Measurements from ENCODE around the gene LIPT2. TPM values are rescaled to one million over a fixed set of nuclear protein-coding genes. Genes with fewer than 3 reads are reported as not detected.

The LIPT2 gene
- total RNA-seq, 6 experiments from 2014 or later: 0.89 to 2.9 (median 2.1) TPM

DNA sequence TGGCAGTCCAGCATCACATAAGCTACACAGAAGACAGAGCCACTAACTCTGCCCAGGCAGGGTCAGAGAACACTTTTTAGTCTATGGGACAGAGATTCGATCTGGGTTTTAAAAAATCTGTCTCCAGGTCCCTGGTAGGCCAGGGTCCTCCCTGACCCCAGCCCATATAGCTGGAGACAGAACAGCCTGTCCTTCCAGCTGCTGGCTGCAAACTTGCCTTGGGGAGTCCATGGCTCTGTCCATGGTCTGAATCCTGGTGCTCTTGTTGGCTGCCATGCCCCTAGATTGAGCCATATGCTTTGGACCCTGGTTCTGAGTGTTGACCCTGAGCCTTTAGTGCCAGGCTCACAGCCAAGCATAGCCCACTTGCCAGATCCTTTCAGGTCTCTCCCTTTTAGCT is 13.3 kb upstream of the LIPT2 start:
- no peaks in the 10 kb centered on the region for H3K27me3 ChIP-seq
- no peak overlapping the region for H3K27ac ChIP-seq
- TF ChIP-seq, protein P1, sequence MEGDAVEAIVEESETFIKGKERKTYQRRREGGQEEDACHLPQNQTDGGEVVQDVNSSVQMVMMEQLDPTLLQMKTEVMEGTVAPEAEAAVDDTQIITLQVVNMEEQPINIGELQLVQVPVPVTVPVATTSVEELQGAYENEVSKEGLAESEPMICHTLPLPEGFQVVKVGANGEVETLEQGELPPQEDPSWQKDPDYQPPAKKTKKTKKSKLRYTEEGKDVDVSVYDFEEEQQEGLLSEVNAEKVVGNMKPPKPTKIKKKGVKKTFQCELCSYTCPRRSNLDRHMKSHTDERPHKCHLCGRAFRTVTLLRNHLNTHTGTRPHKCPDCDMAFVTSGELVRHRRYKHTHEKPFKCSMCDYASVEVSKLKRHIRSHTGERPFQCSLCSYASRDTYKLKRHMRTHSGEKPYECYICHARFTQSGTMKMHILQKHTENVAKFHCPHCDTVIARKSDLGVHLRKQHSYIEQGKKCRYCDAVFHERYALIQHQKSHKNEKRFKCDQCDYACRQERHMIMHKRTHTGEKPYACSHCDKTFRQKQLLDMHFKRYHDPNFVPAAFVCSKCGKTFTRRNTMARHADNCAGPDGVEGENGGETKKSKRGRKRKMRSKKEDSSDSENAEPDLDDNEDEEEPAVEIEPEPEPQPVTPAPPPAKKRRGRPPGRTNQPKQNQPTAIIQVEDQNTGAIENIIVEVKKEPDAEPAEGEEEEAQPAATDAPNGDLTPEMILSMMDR (IDR thresholded peaks at IDR 0.05): no peak
- TF ChIP-seq POLR2A (IDR thresholded peaks at IDR 0.05): no peak
- H3K4me1 ChIP-seq: no peaks in the 10 kb centered on the region
- H3K4me3 ChIP-seq: no peak overlapping the region
- ATAC-seq (no peak), DNase-seq (no peak)
- WGBS (ENCODE audit: insufficient coverage, low coverage, low lambda C conversion rate, missing lambda C conversion rate): 88% methylated on average over 1 of the region's 1 CpG
- intact Hi-C loops (cut with DNase I): no loop called here
- H3K36me3 ChIP-seq: no peaks in the 10 kb centered on the region
- no peaks in the 10 kb centered on the region for H3K9me3 ChIP-seq

DNA sequence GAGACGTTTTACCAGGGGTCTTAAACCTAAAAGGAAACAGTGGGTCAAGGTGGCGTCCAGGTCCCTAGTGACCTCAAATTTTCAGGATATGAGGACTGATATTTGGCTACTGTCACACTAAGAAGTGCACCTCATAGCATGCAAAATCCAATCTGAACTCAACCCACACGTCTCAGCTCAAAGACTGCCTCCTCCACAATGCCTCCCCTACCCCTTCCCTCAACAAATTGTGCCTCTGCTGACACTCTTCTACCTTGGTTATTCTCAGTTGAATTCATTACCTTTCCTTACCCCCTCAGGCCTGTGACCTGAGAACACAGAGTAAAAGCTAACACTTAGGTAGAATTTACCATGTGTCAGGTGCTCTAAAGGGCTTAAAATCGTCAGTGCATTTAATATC is 12.4 kb upstream of the LIPT2 start:
- ATAC-seq (no peak), DNase-seq (no peak)
- TF ChIP-seq, protein P1 (IDR thresholded peaks at IDR 0.05): no peak
- TF ChIP-seq POLR2A (IDR thresholded peaks at IDR 0.05): no peak
- Histone ChIP-seq H3K27ac (no peak overlapping the region), H3K9me3 (no peaks in the 10 kb centered on the region), H3K27me3 (no peaks in the 10 kb centered on the region), H3K36me3 (no peaks in the 10 kb centered on the region), H3K4me3 (no peak overlapping the region), H3K4me1 (no peaks in the 10 kb centered on the region)
- 83% methylated on average over 3 of the region's 4 CpGs for WGBS (ENCODE audit: insufficient coverage, low coverage, low lambda C conversion rate, missing lambda C conversion rate)
- intact Hi-C loops (cut with DNase I): no loop called here

DNA sequence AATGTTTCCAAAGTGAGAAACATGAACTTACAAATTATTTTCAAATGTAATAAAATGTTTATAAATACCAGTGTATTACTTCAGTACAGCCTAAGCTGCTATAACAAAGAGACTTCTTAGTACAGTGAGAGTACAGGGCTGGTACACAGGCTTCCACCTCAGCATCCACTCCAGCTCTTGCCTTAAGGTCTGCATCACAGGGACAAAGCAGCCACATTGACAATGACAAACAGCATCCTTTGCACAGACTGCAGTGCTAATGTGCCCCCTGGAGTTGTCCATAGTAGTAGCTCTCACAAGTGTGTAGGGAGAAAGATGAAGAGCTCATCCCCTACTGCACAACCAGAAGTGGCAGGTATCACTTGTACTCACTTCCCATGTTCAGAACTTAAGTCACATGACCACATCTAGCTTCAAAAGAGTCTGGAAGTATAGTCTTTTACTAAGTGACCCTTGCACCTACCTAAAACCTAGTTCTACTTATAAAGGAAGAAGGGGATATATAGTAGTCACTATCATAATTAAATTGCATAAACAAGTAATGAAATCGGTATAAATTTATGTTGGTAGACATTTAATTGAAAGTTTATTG is 10.7 kb upstream of the LIPT2 start:
- H3K36me3 ChIP-seq: no peaks in the 10 kb centered on the region
- no peak for ATAC-seq

DNA sequence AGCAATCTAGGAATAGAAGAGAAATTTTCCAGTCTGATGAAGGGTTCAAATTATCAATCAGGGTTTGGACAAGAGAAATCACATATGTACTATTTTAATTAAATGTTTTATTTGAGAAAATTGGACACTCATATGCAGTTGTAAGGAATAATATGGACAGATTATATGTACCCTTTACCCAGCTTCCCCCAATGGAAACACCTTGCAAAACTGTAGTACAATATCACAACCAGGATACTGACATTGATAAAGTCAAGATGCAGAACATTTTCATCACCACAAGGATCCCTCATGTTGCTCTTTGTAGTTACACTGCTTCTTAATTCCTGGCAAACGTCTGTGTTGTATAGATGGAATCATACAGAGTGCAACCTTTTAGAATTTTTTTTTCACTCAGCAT is 1.4 kb upstream of the LIPT2 start:
- 91% methylated on average over 1 of the region's 1 CpG for WGBS (ENCODE audit: insufficient coverage, low coverage, low lambda C conversion rate, missing lambda C conversion rate)
- DNase-seq (no peak), ATAC-seq (no peak)
- intact Hi-C loops (cut with DNase I): no loop called here
- Histone ChIP-seq H3K9me3 (no peaks in the 10 kb centered on the region), H3K4me3 (no peak overlapping the region), H3K4me1 (peaks cover 0 to 6% (median 0%) of the 10 kb centered on the region in 4 donors), H3K36me3 (no peaks in the 10 kb centered on the region), H3K27me3 (no peaks in the 10 kb centered on the region), H3K27ac (no peak overlapping the region)
- TF ChIP-seq, protein P1 (IDR thresholded peaks at IDR 0.05): no peak
- no peak for TF ChIP-seq POLR2A (IDR thresholded peaks at IDR 0.05)

More for the DNA sequence above, 10.7 kb upstream of the LIPT2 start:
- Histone ChIP-seq H3K9me3 (no peaks in the 10 kb centered on the region), H3K27ac (no peak overlapping the region), H3K4me3 (no peak overlapping the region), H3K4me1 (no peaks in the 10 kb centered on the region), H3K27me3 (no peaks in the 10 kb centered on the region)
- no peak for TF ChIP-seq POLR2A (IDR thresholded peaks at IDR 0.05)
- TF ChIP-seq, protein P1 (IDR thresholded peaks at IDR 0.05): no peak
- DNase-seq: no peak
- 94% methylated on average over 1 of the region's 1 CpG for WGBS (ENCODE audit: insufficient coverage, low coverage, low lambda C conversion rate, missing lambda C conversion rate)
- intact Hi-C loops (cut with DNase I): no loop called here
